A673 (cell line): ENCODE data around the gene DNAJC4. TPM values are rescaled to one million over a fixed set of nuclear protein-coding genes. Genes with fewer than 3 reads are reported as not detected.

ENCODE experiments used
- BruUV-seq: library from RNA; stranded (reverse); fragments of 400-500 nt; replicated peaks from 2 replicates; lab custom pipeline; 2021; lab: Mats Ljungman, UMichigan
- CTCF ChIA-PET: fragments of 300-600 bp; sonication (Branson Sonifier 250); formaldehyde crosslinking; loops from one replicate; lab custom pipeline; 2022; ENCODE audit warnings: antibody characterized with exemption; lab: Charles Lee
- POLR2A ChIA-PET: fragments of 300-600 bp; sonication (Branson Sonifier 250); formaldehyde crosslinking; loops from one replicate; lab custom pipeline; 2022; ENCODE audit warnings: antibody characterized with exemption; ENCODE audit not compliant: low non-redundant PET; lab: Charles Lee
- DNase-seq: peaks from one replicate; pipeline ENCODE4 v3.0.0-alpha.2; 2015; ENCODE audit warnings: low spot score
- H3K27ac ChIP-seq: fragments of 200-600 bp; sonication (generic); 2 replicates; pipeline ENCODE4 v1.5.1; 2016; ENCODE audit warnings: mixed run types, low read depth, mild to moderate bottlenecking, mixed read lengths, antibody characterized with exemption, low read length; ENCODE audit not compliant: poor library complexity, severe bottlenecking
- H3K27me3 ChIP-seq: fragments of 200-600 bp; sonication (generic); replicated peaks from 2 replicates; pipeline ENCODE4 v1.6.1; 2017; ENCODE audit warnings: mixed run types, low read depth, mild to moderate bottlenecking, mixed read lengths, antibody characterized with exemption, low read length; ENCODE audit not compliant: insufficient read depth, poor library complexity
- H3K36me3 ChIP-seq: fragments of 200-600 bp; sonication (generic); 2 replicates; pipeline ENCODE4 v1.6.1; 2016; ENCODE audit warnings: mixed run types, mild to moderate bottlenecking, mixed read lengths, antibody characterized with exemption, low read length; ENCODE audit not compliant: insufficient read depth, poor library complexity, severe bottlenecking
- H3K4me1 ChIP-seq: fragments of 200-600 bp; sonication (generic); 2 replicates; pipeline ENCODE4 v1.6.1; 2017; ENCODE audit warnings: mixed run types, mild to moderate bottlenecking, mixed read lengths, antibody characterized with exemption, low read length; ENCODE audit not compliant: insufficient read depth, poor library complexity, severe bottlenecking
- H3K4me3 ChIP-seq: fragments of 200-600 bp; sonication (generic); 2 replicates; pipeline ENCODE4 v1.5.1; 2016; ENCODE audit warnings: low read depth, mixed run types, mild to moderate bottlenecking, mixed read lengths, low read length; ENCODE audit not compliant: poor library complexity, severe bottlenecking
- H3K9me3 ChIP-seq: fragments of 200-600 bp; sonication (generic); 2 replicates; pipeline ENCODE4 v1.6.1; 2016; ENCODE audit warnings: mixed run types, low read depth, mild to moderate bottlenecking, mixed read lengths, antibody characterized with exemption, low read length; ENCODE audit not compliant: poor library complexity, severe bottlenecking
- CTCF ChIP-seq: fragments of 300-800, 200-600 bp; sonication (generic); conservative IDR thresholded peaks from 2 replicates; pipeline ENCODE4 v1.5.1; 2017; ENCODE audit warnings: low read depth, mild to moderate bottlenecking, antibody characterized with exemption, low read length, moderate library complexity, mixed read lengths
- EZH2 ChIP-seq: fragments of 200-600 bp; sonication (generic); IDR thresholded peaks from 2 replicates; pipeline ENCODE4 v1.6.1; 2017; ENCODE audit warnings: borderline replicate concordance, low read depth, mild to moderate bottlenecking, mixed read lengths, antibody characterized with exemption, low read length; ENCODE audit not compliant: poor library complexity, severe bottlenecking
- intact Hi-C: fragments of 100-400 bp; cut with micrococcal nuclease; formaldehyde crosslinking; loops from one replicate; pipeline ENCODE4 v1.10.0; 2022; ENCODE audit not compliant: unreplicated experiment
- total RNA-seq: library from RNA; stranded (reverse); gene quantifications from 2 replicates; pipeline ENCODE4 v1.2.3, GENCODE V29; 2021

DNAJC4 gene
- total RNA-seq, 1 experiment from 2014 or later, result 20.2 TPM

GRCh38 chr11:64268893-64269539, 38.7 kb downstream of the DNAJC4 start:
- intact Hi-C loops, result no loop called here
- no TSS peak for BruUV-seq
- Histone ChIP-seq H3K9me3 (no peaks in the 10 kb centered on the region), H3K27me3 (no peaks in the 10 kb centered on the region), H3K36me3 (peaks cover 17% of the 10 kb centered on the region), H3K4me3 (peak overlapping the region; percentile 78), H3K4me1 (peaks cover 16% of the 10 kb centered on the region), H3K27ac (peak overlapping the region; percentile 94)
- no peak for DNase-seq
- TF ChIP-seq EZH2 (no peak), CTCF (no peak)
- CTCF ChIA-PET, result interaction anchor here (1.7 kb wide), 1 partner anchor 86 kb away, joined by 4 read pairs; no protein-coding TSS in a partner anchor
- POLR2A ChIA-PET, result no interaction called here

- Histone ChIP-seq H3K4me3 (peak overlapping the region; percentile 78), H3K4me1 (peaks cover 16% of the 10 kb centered on the region), H3K27ac (peak overlapping the region; percentile 94), H3K36me3 (peaks cover 12% of the 10 kb centered on the region), H3K27me3 (no peaks in the 10 kb centered on the region), H3K9me3 (no peaks in the 10 kb centered on the region)
- CTCF ChIA-PET, result interaction anchor here (1.0 to 2.7 kb wide), 4 partner anchors 18 to 86 kb away, joined by 4 to 11 read pairs (median 8); no protein-coding TSS in a partner anchor
- intact Hi-C loops, result loop anchor here (2.0 kb wide), 2 partner anchors 15 to 35 kb away; partner anchors contain the start of genes BAD, ESRRA and GPR137
- DNase-seq, result peak; percentile 100
- TF ChIP-seq CTCF, result 0 out of 2 replicates have a peak, but pooled peaks have one; percentile 22
- no peak for TF ChIP-seq EZH2
- POLR2A ChIA-PET, result no interaction called here
- TSS peak; percentile 45 for BruUV-seq
Observed at GRCh38 chr11:64269540-64270220, 39.3 kb downstream of the DNAJC4 start.

GRCh38 chr11:64275031-64275800, 44.9 kb downstream of the DNAJC4 start:
- BruUV-seq, result no TSS peak
- H3K27ac ChIP-seq, result peak overlapping the region; percentile 40
- H3K9me3 ChIP-seq, result no peaks in the 10 kb centered on the region
- no peaks in the 10 kb centered on the region for H3K27me3 ChIP-seq
- POLR2A ChIA-PET, result no interaction called here
- TF ChIP-seq CTCF, result no peak
- TF ChIP-seq EZH2, result no peak
- CTCF ChIA-PET, result interaction anchor here (0.7 kb wide), 1 partner anchor 23 kb away, joined by 10 read pairs; no protein-coding TSS in a partner anchor
- intact Hi-C loops, result no loop called here
- peaks cover 6% of the 10 kb centered on the region for H3K4me1 ChIP-seq
- H3K4me3 ChIP-seq, result no peak overlapping the region
- no peak for DNase-seq
- peaks cover 10% of the 10 kb centered on the region for H3K36me3 ChIP-seq
